ENCODE data around the gene FRAS1. TPM values are rescaled to one million over a fixed set of nuclear protein-coding genes. Genes with fewer than 3 reads are reported as not detected.

The FRAS1 gene
- total and polyA plus RNA-seq, 2 donors (not counting 3 experiments of a cell fraction or from before 2014, with no cell fraction given): 1.4 to 3.6 TPM

DNA sequence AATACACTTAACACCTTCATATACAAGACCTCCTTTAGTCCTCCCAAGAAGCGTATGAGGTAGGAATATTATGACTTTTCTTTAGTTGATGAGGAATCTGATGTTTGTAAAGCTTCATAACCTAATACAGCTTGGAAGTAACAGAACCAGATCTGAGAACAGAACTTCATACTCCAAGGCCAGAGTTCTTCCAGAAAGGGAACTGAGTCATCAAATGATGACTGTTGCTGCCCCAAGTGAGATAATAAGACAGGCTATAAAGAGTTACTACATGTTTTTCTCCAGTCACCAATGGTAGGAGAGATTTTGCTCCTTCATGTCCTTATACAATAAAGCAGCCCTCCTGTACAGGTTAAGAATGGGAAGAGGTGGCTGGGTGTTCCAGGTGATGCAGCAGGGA lies 420.2 kb downstream of the FRAS1 start:
- dilution Hi-C loops (cut with MboI; ENCODE audit: extremely low pct_ligation_motif_present, low sequenced_read_pairs): no loop called here
- BruUV-seq (replicated peaks): no TSS peak
- FAIRE-seq (peak; percentile 48), DNase-seq (ENCODE audit: low read depth, low spot score) (peak; percentile 22)
- POLR2A ChIA-PET: no interaction called here
- H3K9ac ChIP-seq (replicated peaks; ENCODE audit: extremely low read depth, insufficient read depth, low read length): no peak overlapping the region
- no peak overlapping the region for H3K4me2 ChIP-seq (ENCODE audit: insufficient read depth, low read length)
- no peak overlapping the region for H3K27ac ChIP-seq (ENCODE audit: insufficient read depth, low read depth, low read length)
- intact Hi-C loops (cut with micrococcal nuclease): no loop called here
- peaks cover 0 to 1% of the 10 kb centered on the region in 2 experiments for H3K27me3 ChIP-seq (ENCODE audit: control insufficient read depth in 2 of 2, insufficient read depth in 2 of 2, low read length in 2 of 2)
- no peaks in the 10 kb centered on the region for H3K9me3 ChIP-seq (replicated peaks; ENCODE audit: control insufficient read depth, insufficient read depth, low read length)
- no peaks in the 10 kb centered on the region for H3K79me2 ChIP-seq (ENCODE audit: control insufficient read depth, insufficient read depth, low read length)
- TF ChIP-seq, protein P1, sequence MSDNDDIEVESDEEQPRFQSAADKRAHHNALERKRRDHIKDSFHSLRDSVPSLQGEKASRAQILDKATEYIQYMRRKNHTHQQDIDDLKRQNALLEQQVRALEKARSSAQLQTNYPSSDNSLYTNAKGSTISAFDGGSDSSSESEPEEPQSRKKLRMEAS (IDR thresholded peaks at IDR 0.05; ENCODE audit: insufficient read depth, insufficient read length): no peak
- TF ChIP-seq FOS (IDR thresholded peaks at IDR 0.05; ENCODE audit: borderline replicate concordance, insufficient read depth, low read length): peak; percentile 53
- no peaks in the 10 kb centered on the region for H3K4me1 ChIP-seq (ENCODE audit: control insufficient read depth, extremely low read depth, insufficient read depth, low read length)
- H3K4me3 ChIP-seq (replicated peaks in 1 of 3; ENCODE audit: insufficient read depth in 1 of 3, low read depth in 1 of 3, low read length in 3 of 3): no peak overlapping the region
- no peaks in the 10 kb centered on the region for H3K9me1 ChIP-seq (replicated peaks; ENCODE audit: control insufficient read depth, extremely low read depth, insufficient read depth, low read length)
- no peaks in the 10 kb centered on the region for H4K20me1 ChIP-seq (replicated peaks; ENCODE audit: control insufficient read depth, extremely low read depth, insufficient read depth, low read length)
- H3K36me3 ChIP-seq (ENCODE audit: control insufficient read depth in 2 of 2, extremely low read depth in 1 of 2, insufficient read depth in 2 of 2, low read length in 2 of 2): no peaks in the 10 kb centered on the region
- CTCF ChIA-PET: no interaction called here
- no peak overlapping the region for H2AFZ ChIP-seq (ENCODE audit: low read depth, low read length)

DNA sequence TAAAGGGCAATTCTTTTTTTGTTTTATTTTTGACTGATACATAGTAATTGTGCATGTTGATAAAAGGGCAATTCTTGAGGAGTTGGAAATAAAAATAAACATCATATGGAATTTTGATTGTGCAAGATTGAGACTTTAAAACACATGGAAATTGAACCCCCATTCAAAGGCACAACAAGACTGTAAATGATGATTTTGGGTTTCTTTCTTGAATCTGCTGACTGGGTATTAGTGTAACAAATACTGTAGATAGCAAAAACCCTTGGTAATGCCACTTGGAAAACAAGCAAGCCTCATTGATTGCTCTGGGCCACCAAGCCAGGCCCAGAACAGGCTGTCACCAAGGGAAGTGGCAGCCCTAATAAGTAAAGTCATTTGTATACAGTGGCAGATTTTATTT lies 421.4 kb downstream of the FRAS1 start:
- Histone ChIP-seq H3K9ac (replicated peaks; ENCODE audit: extremely low read depth, insufficient read depth, low read length) (no peak overlapping the region), H3K27me3 (ENCODE audit: control insufficient read depth in 2 of 2, insufficient read depth in 2 of 2, low read length in 2 of 2) (peaks cover 0 to 1% of the 10 kb centered on the region in 2 experiments), H3K9me3 (replicated peaks; ENCODE audit: control insufficient read depth, insufficient read depth, low read length) (no peaks in the 10 kb centered on the region), H3K27ac (ENCODE audit: insufficient read depth, low read depth, low read length) (no peak overlapping the region), H4K20me1 (replicated peaks; ENCODE audit: control insufficient read depth, extremely low read depth, insufficient read depth, low read length) (no peaks in the 10 kb centered on the region), H3K4me2 (ENCODE audit: insufficient read depth, low read length) (no peak overlapping the region), H3K4me1 (ENCODE audit: control insufficient read depth, extremely low read depth, insufficient read depth, low read length) (no peaks in the 10 kb centered on the region), H3K36me3 (ENCODE audit: control insufficient read depth in 2 of 2, extremely low read depth in 1 of 2, insufficient read depth in 2 of 2, low read length in 2 of 2) (no peaks in the 10 kb centered on the region), H3K4me3 (replicated peaks in 1 of 3; ENCODE audit: insufficient read depth in 1 of 3, low read depth in 1 of 3, low read length in 3 of 3) (no peak overlapping the region), H2AFZ (ENCODE audit: low read depth, low read length) (no peak overlapping the region), H3K9me1 (replicated peaks; ENCODE audit: control insufficient read depth, extremely low read depth, insufficient read depth, low read length) (no peaks in the 10 kb centered on the region), H3K79me2 (ENCODE audit: control insufficient read depth, insufficient read depth, low read length) (no peaks in the 10 kb centered on the region)
- DNase-seq (ENCODE audit: low read depth, low spot score) (no peak), FAIRE-seq (no peak)
- ChIA-PET POLR2A (no interaction called here), CTCF (interaction anchor here (0.8 kb wide), 1 partner anchor 12 kb away, joined by 3 read pairs; no protein-coding TSS in a partner anchor)
- TF ChIP-seq FOS (IDR thresholded peaks at IDR 0.05; ENCODE audit: borderline replicate concordance, insufficient read depth, low read length): no peak
- TF ChIP-seq POLR2A (IDR thresholded peaks at IDR 0.05; ENCODE audit: low read depth, low read length): no peak
- TF ChIP-seq, protein P1 (IDR thresholded peaks at IDR 0.05; ENCODE audit: insufficient read depth, insufficient read length): no peak
- TF ChIP-seq GATA2 (IDR thresholded peaks at IDR 0.05; ENCODE audit: insufficient read depth, insufficient read length, low read depth, low read length): no peak
- TF ChIP-seq MYC (IDR thresholded peaks at IDR 0.05; ENCODE audit: low read depth, low read length): no peak
- no peak for TF ChIP-seq EZH2 (IDR thresholded peaks at IDR 0.05; ENCODE audit: borderline replicate concordance, low read depth, low read length, severe bottlenecking)
- TF ChIP-seq JUN (IDR thresholded peaks at IDR 0.05; ENCODE audit: borderline replicate concordance, insufficient read depth, insufficient read length, low read depth): no peak
- TF ChIP-seq, protein P2, sequence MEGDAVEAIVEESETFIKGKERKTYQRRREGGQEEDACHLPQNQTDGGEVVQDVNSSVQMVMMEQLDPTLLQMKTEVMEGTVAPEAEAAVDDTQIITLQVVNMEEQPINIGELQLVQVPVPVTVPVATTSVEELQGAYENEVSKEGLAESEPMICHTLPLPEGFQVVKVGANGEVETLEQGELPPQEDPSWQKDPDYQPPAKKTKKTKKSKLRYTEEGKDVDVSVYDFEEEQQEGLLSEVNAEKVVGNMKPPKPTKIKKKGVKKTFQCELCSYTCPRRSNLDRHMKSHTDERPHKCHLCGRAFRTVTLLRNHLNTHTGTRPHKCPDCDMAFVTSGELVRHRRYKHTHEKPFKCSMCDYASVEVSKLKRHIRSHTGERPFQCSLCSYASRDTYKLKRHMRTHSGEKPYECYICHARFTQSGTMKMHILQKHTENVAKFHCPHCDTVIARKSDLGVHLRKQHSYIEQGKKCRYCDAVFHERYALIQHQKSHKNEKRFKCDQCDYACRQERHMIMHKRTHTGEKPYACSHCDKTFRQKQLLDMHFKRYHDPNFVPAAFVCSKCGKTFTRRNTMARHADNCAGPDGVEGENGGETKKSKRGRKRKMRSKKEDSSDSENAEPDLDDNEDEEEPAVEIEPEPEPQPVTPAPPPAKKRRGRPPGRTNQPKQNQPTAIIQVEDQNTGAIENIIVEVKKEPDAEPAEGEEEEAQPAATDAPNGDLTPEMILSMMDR (IDR thresholded peaks at IDR 0.05; ENCODE audit: extremely low read depth in 1 of 2, insufficient read depth in 1 of 2, low read depth in 1 of 2, low read length in 2 of 2): no peak
- no peak for TF ChIP-seq POLR2AphosphoS5 (IDR thresholded peaks at IDR 0.05; ENCODE audit: insufficient read depth, low read depth, low read length)
- intact Hi-C loops (cut with micrococcal nuclease) (no loop called here), dilution Hi-C loops (cut with MboI; ENCODE audit: extremely low pct_ligation_motif_present, low sequenced_read_pairs) (no loop called here)
- no TSS peak for BruUV-seq (replicated peaks)

All from endothelial cell of umbilical vein (primary cell).